Endothelial cell of umbilical vein (primary cell): Measurements from ENCODE around the gene CHST15. TPM values are rescaled to one million over a fixed set of nuclear protein-coding genes. Genes with fewer than 3 reads are reported as not detected.

Experiments
- BruUV-seq: library from RNA; stranded (reverse); fragments of 400-500 nt; replicated peaks from 2 replicates; lab custom pipeline; 2021; lab: Mats Ljungman, UMichigan
- CTCF ChIA-PET: fragments of 300-600, 350-600 bp; sonication (Branson Sonifier 250); formaldehyde crosslinking; loops from one replicate; lab custom pipeline; 2021; ENCODE audit warnings: antibody characterized with exemption, inconsistent platforms; lab: Charles Lee
- POLR2A ChIA-PET: fragments of 300-600, 350-600 bp; sonication (Branson Sonifier 250); formaldehyde crosslinking; loops from one replicate; lab custom pipeline; 2021; ENCODE audit warnings: antibody characterized with exemption, inconsistent platforms; lab: Charles Lee
- DNase-seq: peaks from one replicate; pipeline ENCODE4 v3.0.0-alpha.2; 2011; ENCODE audit warnings: low read depth, low spot score
- FAIRE-seq: peaks from 2 replicates; lab custom pipeline; 2011; peaks lifted over from hg19 to GRCh38; lab: Jason Lieb, UNC
- H2AFZ ChIP-seq: 2 replicates; pipeline ENCODE4 v1.6.0; 2012; ENCODE audit warnings: low read depth, low read length, control low read depth, inconsistent platforms
- H3K27ac ChIP-seq: 2 replicates; pipeline ENCODE4 v1.5.1; 2011; ENCODE audit warnings: low read depth, mild to moderate bottlenecking, control low read depth, low read length, moderate library complexity; ENCODE audit not compliant: insufficient read depth
- H3K27me3 ChIP-seq, 2 experiments: 2 replicates each; pipeline versions ENCODE4 v1.6.0 to v1.6.1; 2011; ENCODE audit warnings: low read length in 2 of 2, mixed read lengths in 1 of 2; ENCODE audit not compliant: control insufficient read depth in 2 of 2, insufficient read depth in 2 of 2
- H3K36me3 ChIP-seq, 2 experiments: 2 replicates in 1 of 2; 3 replicates in 1 of 2; pipeline ENCODE4 v1.5.1; 2011; ENCODE audit warnings: low read length in 2 of 2, mild to moderate bottlenecking in 1 of 2, moderate library complexity in 1 of 2; ENCODE audit not compliant: control insufficient read depth in 2 of 2, insufficient read depth in 2 of 2; ENCODE audit errors: extremely low read depth in 1 of 2
- H3K4me1 ChIP-seq: 3 replicates; pipeline ENCODE4 v1.5.1; 2011; ENCODE audit warnings: mild to moderate bottlenecking, low read length; ENCODE audit not compliant: control insufficient read depth, insufficient read depth; ENCODE audit errors: extremely low read depth
- H3K4me2 ChIP-seq: 2 replicates; pipeline ENCODE4 v1.6.1; 2011; ENCODE audit warnings: low read length, control low read depth, mixed read lengths; ENCODE audit not compliant: insufficient read depth
- H3K4me3 ChIP-seq, 3 experiments: fragments of 200-600 bp in 1 of 3; sonication (generic), shearing (Covaris generic) in 1 of 3; replicated peaks in 1 of 3; 2 replicates each; pipeline ENCODE4 v1.5.1; 2011 to 2016; ENCODE audit warnings: control low read depth in 3 of 3, low read length in 3 of 3, mild to moderate bottlenecking in 2 of 3, inconsistent platforms in 1 of 3, low read depth in 1 of 3, moderate library complexity in 1 of 3; ENCODE audit not compliant: insufficient read depth in 1 of 3
- H3K79me2 ChIP-seq: 2 replicates; pipeline ENCODE4 v1.6.0; 2012; ENCODE audit warnings: low read length, inconsistent platforms; ENCODE audit not compliant: control insufficient read depth, insufficient read depth
- H3K9ac ChIP-seq: replicated peaks from 2 replicates; pipeline ENCODE3; 2011; ENCODE audit warnings: low read length, control low read depth; ENCODE audit not compliant: insufficient read depth; ENCODE audit errors: extremely low read depth
- H3K9me1 ChIP-seq: replicated peaks from 3 replicates; pipeline ENCODE4 v1.6.0; 2011; ENCODE audit warnings: mild to moderate bottlenecking, low read length; ENCODE audit not compliant: control insufficient read depth, insufficient read depth; ENCODE audit errors: extremely low read depth
- H3K9me3 ChIP-seq: replicated peaks from 2 replicates; pipeline ENCODE4 v1.5.1; 2012; ENCODE audit warnings: low read length, inconsistent platforms; ENCODE audit not compliant: control insufficient read depth, insufficient read depth
- H4K20me1 ChIP-seq: replicated peaks from 2 replicates; pipeline ENCODE3; 2011; ENCODE audit warnings: mild to moderate bottlenecking, low read length; ENCODE audit not compliant: control insufficient read depth, insufficient read depth; ENCODE audit errors: extremely low read depth
- CTCF ChIP-seq, 2 donors: IDR thresholded peaks; 1 replicate in 1 of 2; 2 replicates in 1 of 2; pipeline ENCODE4 v1.5.1; 2011; ENCODE audit warnings: low read length in 2 of 2, mild to moderate bottlenecking in 2 of 2, moderate library complexity in 2 of 2, control low read depth in 1 of 2, inconsistent platforms in 1 of 2, low read depth in 1 of 2; ENCODE audit not compliant: insufficient read depth in 1 of 2; ENCODE audit errors: extremely low read depth in 1 of 2
- EZH2 ChIP-seq: IDR thresholded peaks from 2 replicates; pipeline ENCODE4 v1.6.1; 2012; ENCODE audit warnings: borderline replicate concordance, low read depth, mild to moderate bottlenecking, moderate library complexity, low read length, inconsistent platforms; ENCODE audit not compliant: severe bottlenecking
- FOS ChIP-seq: IDR thresholded peaks from 2 replicates; pipeline ENCODE4 v1.6.1; 2011; ENCODE audit warnings: mild to moderate bottlenecking, low read length, moderate library complexity, borderline replicate concordance; ENCODE audit not compliant: insufficient read depth
- GATA2 ChIP-seq: IDR thresholded peaks from 2 replicates; pipeline ENCODE4 v1.7.0; 2011; ENCODE audit warnings: low read depth, mild to moderate bottlenecking, moderate library complexity, mixed read lengths, low read length; ENCODE audit not compliant: insufficient read length, insufficient read depth
- JUN ChIP-seq: IDR thresholded peaks from 2 replicates; pipeline ENCODE4 v1.6.1; 2011; ENCODE audit warnings: borderline replicate concordance, low read depth; ENCODE audit not compliant: insufficient read length, insufficient read depth
- MAX ChIP-seq: IDR thresholded peaks from 2 replicates; pipeline ENCODE4 v1.6.1; 2011; ENCODE audit not compliant: insufficient read depth, insufficient read length
- MYC ChIP-seq: IDR thresholded peaks from one replicate; pipeline ENCODE4 v1.6.1; 2011; ENCODE audit warnings: mild to moderate bottlenecking, low read depth, low read length
- POLR2A ChIP-seq: IDR thresholded peaks from 2 replicates; pipeline ENCODE4 v1.6.1; 2012; ENCODE audit warnings: low read depth, mild to moderate bottlenecking, control low read depth, low read length
- POLR2AphosphoS5 ChIP-seq: IDR thresholded peaks from 2 replicates; pipeline ENCODE4 v1.6.1; 2012; ENCODE audit warnings: low read depth, mild to moderate bottlenecking, control low read depth, low read length, moderate library complexity; ENCODE audit not compliant: insufficient read depth
- dilution Hi-C: fragments of 300-500 bp; cut with MboI; formaldehyde crosslinking; loops from one replicate; pipeline ENCODE4 v1.15.0; 2019; ENCODE audit warnings: low sequenced_read_pairs; ENCODE audit not compliant: extremely low pct_ligation_motif_present
- intact Hi-C: fragments of 100-400 bp; cut with micrococcal nuclease; formaldehyde crosslinking; loops from one replicate; pipeline ENCODE4 v1.10.0; 2022
- polyA plus RNA-seq, 4 experiments: library from polyadenylated mRNA; depleted of rRNA in 3 of 4; stranded (reverse) in 3 of 4; unstranded in 1 of 4; fragments of >200 nt; gene quantifications; 2 replicates each; pipeline versions ENCODE4 v1.2.1 to v1.2.3, GENCODE V29; 2011 to 2012; ENCODE audit warnings: missing spikeins in 1 of 4
- total RNA-seq: library from RNA; stranded (reverse); gene quantifications from 2 replicates; pipeline ENCODE4 v1.2.3, GENCODE V29; 2021

The CHST15 gene
- total and polyA plus RNA-seq, 2 donors (not counting 3 experiments of a cell fraction or from before 2014, with no cell fraction given) = 23.1 to 29.2 TPM

GRCh38 chr10:124066126-124066700 is 27.2 kb downstream of the CHST15 start:
- intact Hi-C loops (no loop called here), dilution Hi-C loops (no loop called here)
- FAIRE-seq (no peak), DNase-seq (no peak)
- Histone ChIP-seq H3K79me2 (no peaks in the 10 kb centered on the region), H3K4me1 (no peaks in the 10 kb centered on the region), H3K9me1 (no peaks in the 10 kb centered on the region), H3K27me3 (no peaks in the 10 kb centered on the region), H3K27ac (no peak overlapping the region), H3K36me3 (peaks cover 0 to 4% of the 10 kb centered on the region in 2 experiments), H2AFZ (no peak overlapping the region), H3K4me2 (no peak overlapping the region), H4K20me1 (no peaks in the 10 kb centered on the region), H3K9me3 (no peaks in the 10 kb centered on the region), H3K9ac (no peak overlapping the region), H3K4me3 (no peak overlapping the region)
- TF ChIP-seq GATA2 (no peak), POLR2A (no peak), MAX (no peak), EZH2 (no peak), JUN (no peak), MYC (no peak), FOS (no peak), POLR2AphosphoS5 (no peak), CTCF (IDR thresholded peaks at IDR 0.05; ENCODE audit: extremely low read depth in 1 of 2, insufficient read depth in 1 of 2, low read depth in 1 of 2, low read length in 2 of 2) (no peak)
- no TSS peak for BruUV-seq
- ChIA-PET POLR2A (no interaction called here), CTCF (interaction anchor here (2.1 kb wide), 1 partner anchor 323 kb away, joined by 4 read pairs; no protein-coding TSS in a partner anchor)
